OCI-LY1 (cell line): ENCODE data around the gene DEPDC5.

Source experiments
- EZH2 ChIP-seq: fragments of 200-600 bp; sonication (generic), shearing (Covaris generic); IDR thresholded peaks from 2 replicates; pipeline ENCODE4 v1.8.0; 2017; ENCODE audit warnings: borderline replicate concordance, mixed run types, mild to moderate bottlenecking, antibody characterized with exemption, low read length, moderate library complexity, mixed read lengths
- TF ChIP-seq, protein P1 (sequence below): fragments of 200-600 bp; sonication (generic), shearing (Covaris generic); IDR thresholded peaks from 2 replicates; pipeline ENCODE4 v1.5.1; 2017; ENCODE audit warnings: mild to moderate bottlenecking, antibody characterized with exemption, low read length, moderate library complexity, mixed read lengths

DNA sequence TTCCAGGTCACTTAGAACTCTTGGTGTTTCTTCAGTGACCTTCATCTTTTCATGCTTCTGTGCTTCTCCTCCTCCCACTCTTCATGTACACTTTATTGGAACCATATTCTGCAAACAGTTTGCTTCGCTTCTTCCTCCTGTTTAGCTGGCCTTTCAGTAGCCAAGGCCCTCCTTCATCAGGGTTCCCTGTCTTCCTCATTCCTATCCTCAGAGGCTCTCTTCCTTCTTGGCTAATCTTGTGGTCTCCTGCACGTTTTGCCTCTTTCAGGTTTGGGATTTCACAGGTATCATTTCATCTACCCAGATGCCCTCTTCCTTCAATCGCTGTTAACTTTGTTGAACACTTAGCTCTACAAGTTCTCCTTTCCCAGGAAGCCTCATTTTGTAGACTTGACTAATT is 66.8 kb downstream of the DEPDC5 start:
- TF ChIP-seq, protein P1, sequence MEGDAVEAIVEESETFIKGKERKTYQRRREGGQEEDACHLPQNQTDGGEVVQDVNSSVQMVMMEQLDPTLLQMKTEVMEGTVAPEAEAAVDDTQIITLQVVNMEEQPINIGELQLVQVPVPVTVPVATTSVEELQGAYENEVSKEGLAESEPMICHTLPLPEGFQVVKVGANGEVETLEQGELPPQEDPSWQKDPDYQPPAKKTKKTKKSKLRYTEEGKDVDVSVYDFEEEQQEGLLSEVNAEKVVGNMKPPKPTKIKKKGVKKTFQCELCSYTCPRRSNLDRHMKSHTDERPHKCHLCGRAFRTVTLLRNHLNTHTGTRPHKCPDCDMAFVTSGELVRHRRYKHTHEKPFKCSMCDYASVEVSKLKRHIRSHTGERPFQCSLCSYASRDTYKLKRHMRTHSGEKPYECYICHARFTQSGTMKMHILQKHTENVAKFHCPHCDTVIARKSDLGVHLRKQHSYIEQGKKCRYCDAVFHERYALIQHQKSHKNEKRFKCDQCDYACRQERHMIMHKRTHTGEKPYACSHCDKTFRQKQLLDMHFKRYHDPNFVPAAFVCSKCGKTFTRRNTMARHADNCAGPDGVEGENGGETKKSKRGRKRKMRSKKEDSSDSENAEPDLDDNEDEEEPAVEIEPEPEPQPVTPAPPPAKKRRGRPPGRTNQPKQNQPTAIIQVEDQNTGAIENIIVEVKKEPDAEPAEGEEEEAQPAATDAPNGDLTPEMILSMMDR = no peak
- TF ChIP-seq EZH2 = no peak
